GM12892 (cell line): ENCODE measurements around the gene RIMS4.

Experiments used
- POLR2A ChIP-seq: IDR thresholded peaks from 2 replicates; pipeline ENCODE4 v1.6.1; 2011; ENCODE audit warnings: low read depth, low read length, control low read depth
- TAF1 ChIP-seq: IDR thresholded peaks from 2 replicates; pipeline ENCODE4 v1.6.1; 2011; ENCODE audit warnings: low read depth, mild to moderate bottlenecking, control low read depth, low read length, borderline replicate concordance

DNA sequence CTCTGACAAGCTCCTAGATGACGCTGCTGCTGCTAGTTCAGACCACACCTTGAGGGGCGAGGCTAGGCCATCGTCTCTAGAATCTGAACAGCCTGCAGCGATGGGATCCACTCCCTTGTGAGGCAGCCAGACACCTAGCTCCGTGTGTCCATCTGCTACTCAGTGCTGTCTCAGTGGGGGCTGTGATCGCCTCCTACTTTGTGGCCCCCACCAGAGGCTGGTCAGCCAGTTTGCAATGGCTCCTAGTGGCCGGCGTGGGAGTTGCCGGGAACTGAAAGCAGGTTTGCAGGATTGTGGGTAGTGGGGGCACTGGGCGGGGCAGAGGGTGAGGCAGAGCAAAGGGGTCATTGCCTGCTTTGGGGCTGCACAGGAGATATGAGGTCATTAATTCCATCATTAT, 92.4 kb downstream of the RIMS4 start:
- no peak for TF ChIP-seq TAF1
- TF ChIP-seq POLR2A: no peak
